CD14-positive monocyte (primary cell): ENCODE data around the gene RYR3. TPM values are rescaled to one million over a fixed set of nuclear protein-coding genes. Genes with fewer than 3 reads are reported as not detected.

Source experiments
- DNase-seq, 3 donors: peaks; one replicate each; pipeline ENCODE4 v3.0.0-alpha.2; 2011 to 2022
- H2AFZ ChIP-seq: 2 replicates; pipeline ENCODE4 v1.6.0; 2012; ENCODE audit warnings: mild to moderate bottlenecking, low read depth, low read length, inconsistent platforms; ENCODE audit not compliant: insufficient read depth, poor library complexity, severe bottlenecking
- H3K27ac ChIP-seq, 2 donors: 1 replicate in 1 of 2; 2 replicates in 1 of 2; pipeline ENCODE4 v1.5.1; 2012 to 2013; ENCODE audit warnings: low read length in 2 of 2, control low read depth in 1 of 2, inconsistent platforms in 1 of 2, low read depth in 1 of 2, mild to moderate bottlenecking in 1 of 2
- H3K27me3 ChIP-seq, 2 donors: one replicate each; pipeline versions ENCODE4 v1.6.0 to v1.6.1; 2011 to 2013; ENCODE audit warnings: low read length in 2 of 2; ENCODE audit not compliant: control insufficient read depth in 2 of 2, insufficient read depth in 2 of 2
- H3K36me3 ChIP-seq, 2 donors: replicated peaks in 1 of 2; 1 replicate in 1 of 2; 2 replicates in 1 of 2; pipeline versions ENCODE4 v1.5.1 to v1.6.1; 2012 to 2013; ENCODE audit warnings: low read length in 2 of 2, control low read depth in 1 of 2, inconsistent platforms in 1 of 2, mild to moderate bottlenecking in 1 of 2; ENCODE audit not compliant: insufficient read depth in 2 of 2, control insufficient read depth in 1 of 2
- H3K4me1 ChIP-seq, 2 donors: 1 replicate in 1 of 2; 2 replicates in 1 of 2; pipeline versions ENCODE4 v1.5.1 to v1.6.1; 2012 to 2013; ENCODE audit warnings: low read length in 2 of 2, control low read depth in 1 of 2, inconsistent platforms in 1 of 2, mild to moderate bottlenecking in 1 of 2, moderate library complexity in 1 of 2; ENCODE audit not compliant: insufficient read depth in 2 of 2, control insufficient read depth in 1 of 2
- H3K4me2 ChIP-seq: replicated peaks from 2 replicates; pipeline ENCODE3; 2012; ENCODE audit warnings: low read length, moderate library complexity, mild to moderate bottlenecking; ENCODE audit not compliant: poor library complexity, severe bottlenecking; ENCODE audit errors: extremely low read depth
- H3K4me3 ChIP-seq, 3 experiments: fragments of 200-600 bp in 1 of 3; sonication (generic) in 1 of 3; replicated peaks in 1 of 3; 1 replicate in 2 of 3; 2 replicates in 1 of 3; pipeline ENCODE4 v1.5.1; 2011 to 2013; ENCODE audit warnings: low read length in 3 of 3, mild to moderate bottlenecking in 3 of 3, control low read depth in 2 of 3, low read depth in 2 of 3, inconsistent platforms in 1 of 3, moderate library complexity in 1 of 3
- H3K79me2 ChIP-seq: 2 replicates; pipeline ENCODE4 v1.6.0; 2012; ENCODE audit warnings: mild to moderate bottlenecking, control low read depth, inconsistent platforms, low read length, moderate library complexity; ENCODE audit not compliant: insufficient read depth
- H3K9ac ChIP-seq: 2 replicates; pipeline ENCODE4 v1.6.0; 2017; ENCODE audit warnings: low read length, mild to moderate bottlenecking; ENCODE audit not compliant: insufficient read depth, poor library complexity, severe bottlenecking
- H3K9me3 ChIP-seq, 2 donors: replicated peaks in 1 of 2; 1 replicate in 1 of 2; 2 replicates in 1 of 2; pipeline versions ENCODE4 v1.5.1 to v1.6.1; 2012 to 2013; ENCODE audit warnings: low read length in 2 of 2, control low read depth in 1 of 2; ENCODE audit not compliant: control insufficient read depth in 1 of 2, insufficient read depth in 1 of 2
- H4K20me1 ChIP-seq: 2 replicates; pipeline ENCODE4 v1.6.0; 2012; ENCODE audit warnings: mild to moderate bottlenecking, low read length, control low read depth, moderate library complexity; ENCODE audit not compliant: insufficient read depth
- H3K27ac Mint-ChIP-seq, 7 donors: one replicate each; pipeline ENCODE4 v1.8.0; 2020; ENCODE audit warnings: mild to moderate bottlenecking in 7 of 7, mixed read lengths in 7 of 7, moderate library complexity in 6 of 7, inconsistent platforms in 2 of 7
- H3K27me3 Mint-ChIP-seq, 3 donors: one replicate each; pipeline ENCODE4 v1.8.0; 2021 to 2022; ENCODE audit warnings: low read depth in 3 of 3, mild to moderate bottlenecking in 3 of 3, mixed read lengths in 3 of 3, moderate library complexity in 3 of 3, inconsistent platforms in 1 of 3
- H3K36me3 Mint-ChIP-seq, 2 donors: one replicate each; pipeline ENCODE4 v1.8.0; 2020; ENCODE audit warnings: mixed read lengths in 2 of 2, inconsistent platforms in 1 of 2, mild to moderate bottlenecking in 1 of 2
- H3K4me1 Mint-ChIP-seq: one replicate; pipeline ENCODE4 v1.8.0; 2020; ENCODE audit warnings: mild to moderate bottlenecking, mixed read lengths
- H3K4me3 Mint-ChIP-seq, 2 donors: one replicate each; pipeline ENCODE4 v1.8.0; 2020; ENCODE audit warnings: mild to moderate bottlenecking in 2 of 2, mixed read lengths in 2 of 2, moderate library complexity in 1 of 2
- H3K9me3 Mint-ChIP-seq, 7 donors: one replicate each; pipeline ENCODE4 v1.8.0; 2020 to 2022; ENCODE audit warnings: mixed read lengths in 7 of 7, mild to moderate bottlenecking in 6 of 7, moderate library complexity in 6 of 7, inconsistent platforms in 2 of 7
- CTCF ChIP-seq: fragments of 200-600 bp; IDR thresholded peaks from one replicate; pipeline ENCODE4 v1.8.0; 2022; ENCODE audit warnings: antibody characterized with exemption, mild to moderate bottlenecking
- WGBS: methylation state at CpG from one replicate; pipeline ENCODE4 v1.1.5; 2013; ENCODE audit warnings: missing lambda C conversion rate; ENCODE audit not compliant: insufficient coverage; 5-methylcytosine and 5-hydroxymethylcytosine counted together
- intact Hi-C, 2 donors: fragments of 100-400 bp; cut with micrococcal nuclease; formaldehyde crosslinking; loops; one replicate each; pipeline versions ENCODE4 v1.15.0 to v1.15.1; 2023
- polyA plus RNA-seq, 3 donors: library from polyadenylated mRNA; depleted of rRNA in 1 of 3; unstranded in 2 of 3; stranded (reverse) in 1 of 3; fragments of 300-500 nt in 2 of 3; fragments of >200 nt in 1 of 3; fragmentation: Illumina TruSeq in 2 of 3; gene quantifications; 1 replicate in 2 of 3; 2 replicates in 1 of 3; pipeline ENCODE4 v1.2.3, GENCODE V29; 2012 to 2021

RYR3 gene
- polyA plus RNA-seq, 3 donors, result not detected

- Histone ChIP-seq H2AFZ (no peak overlapping the region), H3K4me2 (no peak overlapping the region), H3K4me3 (no peak overlapping the region), H4K20me1 (no peaks in the 10 kb centered on the region), H3K27me3 (no peaks in the 10 kb centered on the region), H3K4me1 (no peaks in the 10 kb centered on the region), H3K27ac (no peak overlapping the region), H3K79me2 (no peaks in the 10 kb centered on the region), H3K9me3 (no peaks in the 10 kb centered on the region), H3K9ac (no peak overlapping the region), H3K36me3 (no peaks in the 10 kb centered on the region)
- Mint-ChIP-seq H3K9me3 (peaks cover 0 to 3% (median 0%) of the 10 kb centered on the region in 7 donors), H3K27me3 (peaks cover 0 to 11% (median 2%) of the 10 kb centered on the region in 3 donors), H3K36me3 (no peaks in the 10 kb centered on the region), H3K27ac (no peak overlapping the region), H3K4me1 (no peaks in the 10 kb centered on the region), H3K4me3 (no peak overlapping the region)
- no peak for TF ChIP-seq CTCF
- WGBS, result 83% methylated on average over 1 of the region's 3 CpGs
- intact Hi-C loops, result no loop called here
- no peak for DNase-seq
Observed at GRCh38 chr15:33500432-33501195, 189.8 kb downstream of the RYR3 start.

- no peak for TF ChIP-seq CTCF
- H3K4me3 Mint-ChIP-seq, result no peak overlapping the region
- peaks cover 0 to 3% (median 0%) of the 10 kb centered on the region in 7 donors for H3K9me3 Mint-ChIP-seq
- Histone ChIP-seq H3K27me3 (no peaks in the 10 kb centered on the region), H3K4me2 (no peak overlapping the region), H3K4me3 (no peak overlapping the region), H4K20me1 (no peaks in the 10 kb centered on the region), H2AFZ (no peak overlapping the region), H3K27ac (no peak overlapping the region), H3K79me2 (no peaks in the 10 kb centered on the region), H3K36me3 (no peaks in the 10 kb centered on the region), H3K9ac (no peak overlapping the region), H3K4me1 (no peaks in the 10 kb centered on the region), H3K9me3 (no peaks in the 10 kb centered on the region)
- no peaks in the 10 kb centered on the region for H3K36me3 Mint-ChIP-seq
- H3K27ac Mint-ChIP-seq, result peak overlapping the region in 1 of 7 donors; percentile 1
- H3K27me3 Mint-ChIP-seq, result peaks cover 0 to 5% (median 2%) of the 10 kb centered on the region in 3 donors
- H3K4me1 Mint-ChIP-seq, result no peaks in the 10 kb centered on the region
- DNase-seq, result no peak
- WGBS, result no CpG with 5 or more reads among the region's 5 CpGs
- intact Hi-C loops, result no loop called here
Observed at GRCh38 chr15:33503681-33504080, 192.9 kb downstream of the RYR3 start.
